HCT116 (cell line): ENCODE results near the gene SCG3. TPM values are rescaled to one million over a fixed set of nuclear protein-coding genes. Genes with fewer than 3 reads are reported as not detected.

Experiments used
- ATAC-seq: fragments of 200-7000 bp; cut with Tn5 transposase; 2 replicates; pipeline ENCODE4 v1.9.1; 2020; ENCODE audit warnings: mild to moderate bottlenecking, moderate library complexity
- BruUV-seq: library from RNA; stranded (reverse); fragments of 400-500 nt; replicated peaks from 2 replicates; lab custom pipeline; 2021; lab: Mats Ljungman, UMichigan
- CTCF ChIA-PET: fragments of 300-600 bp; sonication (Branson Sonifier 250); formaldehyde crosslinking; loops from one replicate; lab custom pipeline; 2021; ENCODE audit warnings: antibody characterized with exemption; lab: Charles Lee
- POLR2A ChIA-PET: fragments of 300-600, 350-600 bp; sonication (Branson Sonifier 250); formaldehyde crosslinking; loops from one replicate; lab custom pipeline; 2021; ENCODE audit warnings: antibody characterized with exemption; lab: Charles Lee
- RAD21 ChIA-PET, 2 experiments: fragments of 300-600 bp; sonication (Branson Sonifier 250); formaldehyde crosslinking; loops; one replicate each; lab custom pipeline; 2023; ENCODE audit warnings: low total read pairs in 2 of 2; ENCODE audit not compliant: uncharacterized antibody in 2 of 2, unreplicated experiment in 2 of 2, low non-redundant PET in 1 of 2; lab: Charles Lee
- DNase-seq: peaks from one replicate; pipeline ENCODE4 v3.0.0-alpha.2; 2010; ENCODE audit warnings: low read depth, low spot score
- H2AFZ ChIP-seq: fragments of 200-600 bp; shearing (Covaris generic), sonication (generic); 2 replicates; pipeline ENCODE4 v1.6.1; 2017; ENCODE audit warnings: low read depth, mixed run types, mixed read lengths, antibody characterized with exemption, low read length; ENCODE audit not compliant: poor library complexity, severe bottlenecking
- H3K27ac ChIP-seq: 2 replicates; pipeline ENCODE4 v1.5.1; 2012; ENCODE audit warnings: low read depth, low read length
- H3K27me3 ChIP-seq: fragments of 200-600 bp; sonication (generic); 2 replicates; pipeline ENCODE4 v1.6.1; 2016; ENCODE audit warnings: mixed run types, low read length, mixed read lengths; ENCODE audit not compliant: insufficient read depth
- H3K36me3 ChIP-seq, 2 experiments: fragments of 200-500 bp in 1 of 2; fragments of 200-600 bp in 1 of 2; sonication (Bioruptor generic) in 1 of 2; sonication (generic) in 1 of 2; 2 replicates each; pipeline versions ENCODE4 v1.5.1 to v1.6.1; 2014 to 2016; ENCODE audit warnings: low read length in 2 of 2, inconsistent platforms in 1 of 2, mixed read lengths in 1 of 2, mixed run types in 1 of 2; ENCODE audit not compliant: insufficient read depth in 2 of 2, control insufficient read depth in 1 of 2
- H3K4me1 ChIP-seq, 2 experiments: fragments of 200-600 bp in 1 of 2; sonication (generic) in 1 of 2; 2 replicates each; pipeline versions ENCODE4 v1.5.1 to v1.6.1; 2012 to 2017; ENCODE audit warnings: low read length in 2 of 2, inconsistent platforms in 1 of 2, mild to moderate bottlenecking in 1 of 2, mixed read lengths in 1 of 2, mixed run types in 1 of 2, moderate library complexity in 1 of 2; ENCODE audit not compliant: insufficient read depth in 2 of 2, control insufficient read depth in 1 of 2
- H3K4me2 ChIP-seq: fragments of 200-600 bp; sonication (generic); 2 replicates; pipeline ENCODE4 v1.6.1; 2017; ENCODE audit warnings: mixed run types, low read length, mixed read lengths
- H3K4me3 ChIP-seq, 2 experiments: fragments of 200-600 bp in 1 of 2; sonication (generic) in 1 of 2; replicated peaks in 1 of 2; 2 replicates each; pipeline ENCODE4 v1.5.1; 2011 to 2016; ENCODE audit warnings: low read length in 2 of 2, control low read depth in 1 of 2, low read depth in 1 of 2, mild to moderate bottlenecking in 1 of 2, mixed read lengths in 1 of 2, mixed run types in 1 of 2
- H3K79me2 ChIP-seq: fragments of 200-600 bp; sonication (generic); 2 replicates; pipeline ENCODE4 v1.6.1; 2017; ENCODE audit warnings: mild to moderate bottlenecking, mixed run types, low read length, moderate library complexity, mixed read lengths; ENCODE audit not compliant: insufficient read depth
- H3K9ac ChIP-seq: fragments of 200-600 bp; sonication (generic); 2 replicates; pipeline ENCODE4 v1.6.1; 2016; ENCODE audit warnings: low read length, mixed read lengths
- H3K9me2 ChIP-seq: fragments of 200-600 bp; sonication (generic), shearing (Covaris generic); 2 replicates; pipeline ENCODE4 v1.6.1; 2017; ENCODE audit warnings: mixed run types, mild to moderate bottlenecking, moderate library complexity; ENCODE audit not compliant: insufficient read depth
- H3K9me3 ChIP-seq, 2 experiments: fragments of 200-500 bp in 1 of 2; fragments of 200-600 bp in 1 of 2; sonication (Bioruptor generic) in 1 of 2; sonication (generic) in 1 of 2; 2 replicates each; pipeline ENCODE4 v1.6.1; 2014 to 2017; ENCODE audit warnings: low read length in 2 of 2, mixed read lengths in 2 of 2, inconsistent platforms in 1 of 2, low read depth in 1 of 2, mild to moderate bottlenecking in 1 of 2, mixed run types in 1 of 2, moderate library complexity in 1 of 2; ENCODE audit not compliant: control insufficient read depth in 1 of 2, insufficient read depth in 1 of 2
- H4K20me1 ChIP-seq: fragments of 200-600 bp; sonication (generic), shearing (Covaris generic); 2 replicates; pipeline ENCODE4 v1.6.1; 2017; ENCODE audit warnings: mixed run types, mild to moderate bottlenecking, moderate library complexity; ENCODE audit not compliant: insufficient read depth
- CEBPB ChIP-seq: IDR thresholded peaks from 2 replicates; pipeline ENCODE4 v1.6.1; 2012; ENCODE audit warnings: low read depth
- EGR1 ChIP-seq: IDR thresholded peaks from 2 replicates; pipeline ENCODE4 v1.6.1; 2012; ENCODE audit warnings: low read depth
- ELF1 ChIP-seq: IDR thresholded peaks from 2 replicates; pipeline ENCODE4 v1.6.1; 2012; ENCODE audit warnings: low read depth, borderline replicate concordance
- FOSL1 ChIP-seq: IDR thresholded peaks from 2 replicates; pipeline ENCODE4 v1.6.1; 2012; ENCODE audit warnings: low read depth
- JUND ChIP-seq: IDR thresholded peaks from 2 replicates; pipeline ENCODE4 v1.6.1; 2012
- MAX ChIP-seq: IDR thresholded peaks from 2 replicates; pipeline ENCODE4 v1.6.1; 2012
- POLR2A ChIP-seq: IDR thresholded peaks from 2 replicates; pipeline ENCODE4 v1.7.0; 2011; ENCODE audit warnings: borderline replicate concordance; ENCODE audit not compliant: insufficient read depth, insufficient read length; ENCODE audit errors: extremely low read depth
- POLR2AphosphoS5 ChIP-seq: IDR thresholded peaks from 2 replicates; pipeline ENCODE4 v1.6.1; 2011; ENCODE audit warnings: mild to moderate bottlenecking, low read depth, low read length, moderate library complexity
- REST ChIP-seq: IDR thresholded peaks from 2 replicates; pipeline ENCODE4 v1.6.1; 2012; ENCODE audit warnings: low read depth
- SIN3A ChIP-seq: IDR thresholded peaks from 2 replicates; pipeline ENCODE4 v1.6.1; 2012; ENCODE audit warnings: low read depth
- SRF ChIP-seq: IDR thresholded peaks from 2 replicates; pipeline ENCODE4 v1.6.1; 2012; ENCODE audit warnings: low read depth
- ZBTB33 ChIP-seq: IDR thresholded peaks from 2 replicates; pipeline ENCODE4 v1.6.1; 2011; ENCODE audit warnings: mild to moderate bottlenecking, low read length, moderate library complexity; ENCODE audit not compliant: insufficient replicate concordance; ENCODE audit errors: extremely low read depth
- ZFX ChIP-seq: fragments of 450-650 bp; IDR thresholded peaks from 2 replicates; pipeline ENCODE4 v1.6.1; 2017
- ZNF274 ChIP-seq: fragments of 200-500 bp; sonication (Bioruptor generic); IDR thresholded peaks from 2 replicates; pipeline ENCODE4 v1.6.1; 2014; ENCODE audit warnings: mild to moderate bottlenecking, low read depth, low read length, inconsistent platforms
- intact Hi-C: fragments of 100-400 bp; cut with micrococcal nuclease; formaldehyde crosslinking; loops from 2 replicates; pipeline ENCODE4 v1.10.0; 2022
- total RNA-seq: library from RNA; stranded (reverse); gene quantifications from one replicate; pipeline ENCODE4 v1.2.1, GENCODE V29; 2021; ENCODE audit not compliant: unreplicated experiment
- TF ChIP-seq, protein P1 (sequence below), 3 experiments: fragments of 200-600 bp in 1 of 3; sonication (generic) in 1 of 3; IDR thresholded peaks in 2 of 3; conservative IDR thresholded peaks in 1 of 3; 2 replicates each; pipeline ENCODE4 v1.5.1; 2012 to 2017; ENCODE audit warnings: low read depth in 2 of 3, low read length in 2 of 3, antibody characterized with exemption in 1 of 3, borderline replicate concordance in 1 of 3, control low read depth in 1 of 3, mild to moderate bottlenecking in 1 of 3, mixed read lengths in 1 of 3, mixed run types in 1 of 3, moderate library complexity in 1 of 3; ENCODE audit not compliant: insufficient read depth in 1 of 3
- TF ChIP-seq, protein P2 (sequence below): IDR thresholded peaks from 2 replicates; pipeline ENCODE4 v1.6.1; 2012

Gene SCG3
- total RNA-seq, 1 experiment from 2014 or later = not detected

- CTCF ChIA-PET = no interaction called here
- intact Hi-C loops = no loop called here
- H3K36me3 ChIP-seq = no peaks in the 10 kb centered on the region
- TF ChIP-seq CEBPB = no peak
- TF ChIP-seq ZBTB33 = no peak
- no peak for TF ChIP-seq JUND
- TF ChIP-seq, protein P1, sequence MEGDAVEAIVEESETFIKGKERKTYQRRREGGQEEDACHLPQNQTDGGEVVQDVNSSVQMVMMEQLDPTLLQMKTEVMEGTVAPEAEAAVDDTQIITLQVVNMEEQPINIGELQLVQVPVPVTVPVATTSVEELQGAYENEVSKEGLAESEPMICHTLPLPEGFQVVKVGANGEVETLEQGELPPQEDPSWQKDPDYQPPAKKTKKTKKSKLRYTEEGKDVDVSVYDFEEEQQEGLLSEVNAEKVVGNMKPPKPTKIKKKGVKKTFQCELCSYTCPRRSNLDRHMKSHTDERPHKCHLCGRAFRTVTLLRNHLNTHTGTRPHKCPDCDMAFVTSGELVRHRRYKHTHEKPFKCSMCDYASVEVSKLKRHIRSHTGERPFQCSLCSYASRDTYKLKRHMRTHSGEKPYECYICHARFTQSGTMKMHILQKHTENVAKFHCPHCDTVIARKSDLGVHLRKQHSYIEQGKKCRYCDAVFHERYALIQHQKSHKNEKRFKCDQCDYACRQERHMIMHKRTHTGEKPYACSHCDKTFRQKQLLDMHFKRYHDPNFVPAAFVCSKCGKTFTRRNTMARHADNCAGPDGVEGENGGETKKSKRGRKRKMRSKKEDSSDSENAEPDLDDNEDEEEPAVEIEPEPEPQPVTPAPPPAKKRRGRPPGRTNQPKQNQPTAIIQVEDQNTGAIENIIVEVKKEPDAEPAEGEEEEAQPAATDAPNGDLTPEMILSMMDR (IDR thresholded peaks at IDR 0.05 in 2 of 3, conservative IDR thresholded peaks at IDR 0.05 in 1 of 3; ENCODE audit: borderline replicate concordance in 1 of 3, insufficient read depth in 1 of 3, low read depth in 2 of 3, low read length in 2 of 3) = no peak
- no peak for TF ChIP-seq FOSL1
- TF ChIP-seq SIN3A = no peak
- no peak for TF ChIP-seq ZNF274
- TF ChIP-seq, protein P2, sequence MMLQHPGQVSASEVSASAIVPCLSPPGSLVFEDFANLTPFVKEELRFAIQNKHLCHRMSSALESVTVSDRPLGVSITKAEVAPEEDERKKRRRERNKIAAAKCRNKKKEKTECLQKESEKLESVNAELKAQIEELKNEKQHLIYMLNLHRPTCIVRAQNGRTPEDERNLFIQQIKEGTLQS = no peak
- TF ChIP-seq ELF1 = no peak
- TF ChIP-seq POLR2AphosphoS5 = no peak
- TF ChIP-seq ZFX = no peak
- TF ChIP-seq EGR1 = no peak
- TF ChIP-seq MAX = no peak
- no peak for TF ChIP-seq SRF
- TF ChIP-seq REST = no peak
- TF ChIP-seq POLR2A = no peak
- RAD21 ChIA-PET = no interaction called here
- POLR2A ChIA-PET = no interaction called here
- H3K9me3 ChIP-seq = no peaks in the 10 kb centered on the region
- H3K27ac ChIP-seq = no peak overlapping the region
- DNase-seq = no peak
- no peak overlapping the region for H3K4me3 ChIP-seq
- no peak overlapping the region for H3K9ac ChIP-seq
- no TSS peak for BruUV-seq
- no peaks in the 10 kb centered on the region for H3K9me2 ChIP-seq
- no peaks in the 10 kb centered on the region for H3K27me3 ChIP-seq
- H3K4me2 ChIP-seq = no peak overlapping the region
- no peaks in the 10 kb centered on the region for H3K4me1 ChIP-seq
- H2AFZ ChIP-seq = no peak overlapping the region
- H4K20me1 ChIP-seq = no peaks in the 10 kb centered on the region
- no peak for ATAC-seq
- no peaks in the 10 kb centered on the region for H3K79me2 ChIP-seq
These were observed 13.8 kb upstream of the SCG3 start for GRCh38 chr15:51667478-51667877.
